GM13976 (cell line): ENCODE data around the gene MORC2.
A peak's percentile ranks its signal among the peaks of the same experiment; 100 is the strongest.

ENCODE experiments used
- DNase-seq: peaks from one replicate; pipeline ENCODE4 v3.0.0; 2012; ENCODE audit warnings: low spot score
- CTCF ChIP-seq: IDR thresholded peaks from 2 replicates; pipeline ENCODE4 v1.5.1; 2012; ENCODE audit warnings: borderline replicate concordance, mild to moderate bottlenecking; ENCODE audit not compliant: insufficient read depth; ENCODE audit errors: extremely low read depth, missing control alignments, control extremely low read depth
- in situ Hi-C: fragments of 300-500 bp; cut with MboI; formaldehyde crosslinking; loops from one replicate; pipeline ENCODE4 v1.12.0; 2022; ENCODE audit warnings: low sequenced_read_pairs, mixed read lengths, inconsistent platforms; ENCODE audit not compliant: unreplicated experiment

The MORC2 gene

DNA sequence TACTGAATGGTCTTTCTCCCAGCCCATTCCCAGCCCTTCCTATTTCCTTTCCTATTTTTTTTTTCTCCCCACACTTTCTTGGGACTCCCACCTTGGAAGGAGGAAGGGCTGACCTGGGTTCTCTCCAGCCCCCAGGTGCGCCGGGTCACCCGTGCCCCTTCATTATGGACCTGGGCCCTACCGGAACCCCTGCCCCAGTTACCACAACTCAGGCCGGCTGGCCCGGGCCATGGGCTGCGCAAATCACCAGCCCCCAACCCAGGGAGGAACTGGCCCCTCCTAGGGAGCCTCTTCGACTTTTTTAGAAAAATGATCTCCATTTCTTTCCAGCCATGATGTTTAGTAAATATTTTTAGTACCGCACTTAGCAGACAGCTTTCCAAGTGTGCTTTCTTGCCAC is 62.2 kb downstream of the MORC2 start:
- no peak for DNase-seq
- in situ Hi-C loops: loop anchor here (10.0 to 25.0 kb wide), 2 partner anchors 152 to 269 kb away; partner anchors contain the start of gene SLC35E4
- no peak for TF ChIP-seq CTCF

GRCh38 chr22:30905696-30906341 is 62.8 kb downstream of the MORC2 start:
- TF ChIP-seq CTCF: no peak
- no peak for DNase-seq
- in situ Hi-C loops: loop anchor here (10.0 to 25.0 kb wide), 2 partner anchors 151 to 269 kb away; partner anchors contain the start of gene SLC35E4

DNA sequence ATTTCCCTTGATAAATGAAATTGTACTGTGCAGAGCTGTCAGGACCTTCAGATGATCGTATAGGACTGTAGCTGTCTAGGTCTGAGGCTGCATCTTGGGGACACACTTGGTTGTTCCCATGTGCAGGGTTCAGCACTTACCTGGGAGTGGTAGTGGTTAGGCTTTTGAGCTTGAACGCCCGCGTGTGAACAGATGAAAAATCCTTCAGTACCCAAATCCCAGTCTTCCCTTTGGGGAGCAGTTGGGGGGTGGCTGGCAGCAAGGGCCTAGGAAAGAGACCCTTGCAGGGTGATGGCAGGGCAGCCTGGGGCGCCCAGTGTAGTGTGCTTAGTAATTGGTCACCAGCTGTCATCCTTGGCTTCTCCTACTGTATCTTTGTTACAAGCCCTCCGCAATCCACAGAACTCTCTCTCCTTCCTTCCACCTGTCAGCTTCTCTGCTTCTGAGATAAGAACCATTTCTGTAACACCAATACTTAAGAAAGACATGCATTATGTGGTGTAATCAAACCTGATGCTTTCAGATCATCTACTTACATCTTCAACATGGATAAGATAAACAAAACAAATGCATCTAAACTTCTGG is 64.6 kb downstream of the MORC2 start:
- no peak for TF ChIP-seq CTCF
- in situ Hi-C loops: loop anchor here (10.0 to 25.0 kb wide), 2 partner anchors 149 to 267 kb away; partner anchors contain the start of gene SLC35E4
- no peak for DNase-seq

- in situ Hi-C loops: loop anchor here (10.0 to 25.0 kb wide), 2 partner anchors 148 to 265 kb away; partner anchors contain the start of gene SLC35E4
- peak; percentile 58 for DNase-seq
- no peak for TF ChIP-seq CTCF
These were observed 65.8 kb downstream of the MORC2 start for GRCh38 chr22:30902496-30903357.

DNA sequence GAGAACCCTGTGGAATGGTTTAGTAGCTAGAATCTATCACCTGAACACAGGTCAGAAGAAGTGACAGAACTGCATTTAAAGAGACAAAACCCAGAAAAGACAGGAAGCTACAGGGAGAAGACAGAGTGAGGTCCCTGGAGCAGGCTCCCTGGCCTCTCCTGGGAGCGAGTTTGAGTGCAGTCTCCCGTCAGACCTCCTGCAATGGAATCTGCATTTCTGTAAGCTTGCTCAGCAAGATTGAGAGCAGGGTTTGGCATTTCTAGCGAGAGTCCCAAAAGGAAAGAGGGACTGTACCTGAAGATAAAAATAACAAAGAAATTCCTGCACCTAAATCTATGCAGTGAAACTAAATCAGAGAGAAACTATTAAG is 74.2 kb downstream of the MORC2 start:
- no peak for TF ChIP-seq CTCF
- in situ Hi-C loops: no loop called here
- DNase-seq: no peak

- DNase-seq: no peak
- no peak for TF ChIP-seq CTCF
- in situ Hi-C loops: no loop called here
These were observed 74.9 kb downstream of the MORC2 start for GRCh38 chr22:30893434-30894370.
